Testis (tissue), 3 donors: ENCODE data around the gene TNNI3K. TPM values are rescaled to one million over a fixed set of nuclear protein-coding genes. Genes with fewer than 3 reads are reported as not detected.

Source experiments
- DNase-seq: peaks from one replicate; pipeline ENCODE4 v3.0.0-alpha.2; 2019
- H3K27ac ChIP-seq, 2 donors: fragments of 200-600 bp; sonication (generic); one replicate each; pipeline ENCODE4 v1.5.1; 2019
- H3K27me3 ChIP-seq: fragments of 200-600 bp; sonication (generic); one replicate; pipeline ENCODE4 v1.5.1; 2019
- H3K36me3 ChIP-seq: fragments of 200-600 bp; sonication (generic); one replicate; pipeline ENCODE4 v1.5.1; 2017; ENCODE audit warnings: low read depth; ENCODE audit errors: missing control alignments
- H3K4me1 ChIP-seq: fragments of 200-600 bp; sonication (generic); one replicate; pipeline ENCODE4 v1.5.1; 2019
- H3K4me3 ChIP-seq, 2 donors: fragments of 200-600 bp; sonication (generic); one replicate each; pipeline ENCODE4 v1.5.1; 2017 to 2019
- H3K9me3 ChIP-seq: fragments of 200-600 bp; sonication (generic); one replicate; pipeline ENCODE4 v1.5.1; 2017
- CTCF ChIP-seq, 3 experiments: fragments of 450-650 bp in 2 of 3; fragments of 200-600 bp in 1 of 3; sonication (generic) in 1 of 3; IDR thresholded peaks; one replicate each; pipeline ENCODE4 v1.5.1; 2016 to 2019; ENCODE audit warnings: antibody characterized with exemption in 3 of 3, mild to moderate bottlenecking in 2 of 3, moderate library complexity in 1 of 3
- POLR2A ChIP-seq: fragments of 450-650 bp; IDR thresholded peaks from one replicate; pipeline ENCODE4 v1.6.1; 2017; ENCODE audit warnings: antibody characterized with exemption, mild to moderate bottlenecking, moderate library complexity
- WGBS, 2 donors: methylation state at CpG; one replicate each; pipeline ENCODE4 v1.1.5; 2018; 5-methylcytosine and 5-hydroxymethylcytosine counted together
- intact Hi-C: fragments of 100-400 bp; cut with DNase I; formaldehyde crosslinking; loops from one replicate; pipeline ENCODE4 v1.15.1; 2023; ENCODE audit warnings: low total_unique reads
- polyA plus RNA-seq: library from polyadenylated mRNA; stranded (reverse); fragments of 350-450 nt; fragmentation: Illumina TruSeq; extraction: RNeasy Lipid Tissue Mini Kit (QIAGEN cat#74804); gene quantifications from one replicate; pipeline ENCODE4 v1.2.3, GENCODE V29; 2014; ENCODE audit warnings: low read depth, low replicate concordance; ENCODE audit not compliant: insufficient read depth
- total RNA-seq, 2 donors: library from RNA; depleted of rRNA; stranded (reverse); fragments of >200 nt; gene quantifications; one replicate each; pipeline ENCODE4 v1.2.3, GENCODE V29; 2016

Gene TNNI3K
- total and polyA plus RNA-seq, 3 donors from 2014 or later = 6.4 to 6.8 (median 6.5) TPM

DNA sequence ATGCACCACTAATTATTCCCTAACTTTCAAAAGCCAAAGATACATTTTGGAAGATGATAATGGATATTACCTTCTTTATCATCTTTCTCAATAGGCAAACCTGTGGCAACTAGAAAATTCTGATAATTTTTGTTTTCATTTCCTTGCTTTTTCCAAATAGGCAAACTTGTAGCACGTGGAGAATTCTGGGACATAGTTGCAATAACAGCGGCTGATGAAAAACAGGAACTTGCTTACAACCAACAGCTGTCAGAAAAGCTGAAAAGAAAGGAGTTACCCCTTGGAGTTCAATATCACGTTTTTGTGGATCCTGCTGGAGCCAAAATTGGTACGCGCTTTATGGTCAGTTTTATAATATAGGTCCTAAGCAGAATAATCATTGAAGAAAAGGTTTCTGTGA, 35.7 kb upstream of the TNNI3K start:
- Histone ChIP-seq H3K27ac (no peak overlapping the region), H3K9me3 (no peaks in the 10 kb centered on the region), H3K36me3 (no peaks in the 10 kb centered on the region), H3K4me3 (no peak overlapping the region), H3K4me1 (no peaks in the 10 kb centered on the region), H3K27me3 (no peaks in the 10 kb centered on the region)
- WGBS, 2 donors = 64 to 69% methylated on average over 5 of the region's 5 CpGs
- intact Hi-C loops = no loop called here
- TF ChIP-seq CTCF (IDR thresholded peaks at IDR 0.05) (no peak), POLR2A (no peak)
- DNase-seq = no peak

DNA sequence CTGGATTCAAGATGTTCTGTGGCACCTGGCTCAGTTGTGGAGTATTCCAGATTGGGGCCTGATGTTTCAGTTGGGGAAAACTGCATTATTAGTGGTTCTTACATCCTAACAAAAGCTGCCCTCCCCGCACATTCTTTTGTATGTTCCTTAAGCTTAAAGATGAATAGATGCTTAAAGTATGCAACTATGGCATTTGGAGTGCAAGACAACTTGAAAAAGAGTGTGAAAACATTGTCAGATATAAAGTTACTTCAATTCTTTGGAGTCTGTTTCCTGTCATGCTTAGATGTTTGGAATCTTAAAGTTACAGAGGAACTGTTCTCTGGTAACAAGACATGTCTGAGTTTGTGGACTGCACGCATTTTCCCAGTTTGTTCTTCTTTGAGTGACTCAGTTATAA, 29.9 kb upstream of the TNNI3K start:
- no peaks in the 10 kb centered on the region for H3K4me1 ChIP-seq
- 88 to 91% methylated on average over 2 of the region's 2 CpGs for WGBS, 2 donors
- no peak overlapping the region for H3K4me3 ChIP-seq
- H3K36me3 ChIP-seq = no peaks in the 10 kb centered on the region
- H3K9me3 ChIP-seq = no peaks in the 10 kb centered on the region
- H3K27ac ChIP-seq = no peak overlapping the region
- no peak for DNase-seq
- intact Hi-C loops = no loop called here
- H3K27me3 ChIP-seq = no peaks in the 10 kb centered on the region
- TF ChIP-seq POLR2A (no peak), CTCF (IDR thresholded peaks at IDR 0.05) (no peak)

DNA sequence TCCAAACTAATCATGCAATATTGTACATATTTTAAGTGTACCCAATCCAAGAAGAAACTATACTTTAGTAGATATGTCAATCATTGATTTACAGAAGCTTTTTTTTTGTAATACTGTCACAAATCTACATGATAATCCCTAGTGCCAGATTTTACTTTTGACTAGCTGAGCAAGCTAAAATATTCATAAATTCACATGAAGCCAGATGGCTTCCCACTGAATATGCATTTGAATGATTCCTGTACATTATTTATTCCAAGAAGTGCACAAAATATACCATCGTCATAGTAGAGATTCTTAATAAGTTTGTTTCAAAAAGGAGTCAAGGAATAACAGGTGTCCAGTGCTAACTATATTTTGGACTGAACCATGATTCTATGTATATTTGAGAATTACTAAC, 20.0 kb upstream of the TNNI3K start:
- Histone ChIP-seq H3K4me1 (no peaks in the 10 kb centered on the region), H3K4me3 (no peak overlapping the region), H3K27me3 (no peaks in the 10 kb centered on the region), H3K36me3 (no peaks in the 10 kb centered on the region), H3K9me3 (no peaks in the 10 kb centered on the region), H3K27ac (no peak overlapping the region)
- no peak for TF ChIP-seq POLR2A
- TF ChIP-seq CTCF (IDR thresholded peaks at IDR 0.05) = no peak
- intact Hi-C loops = no loop called here
- WGBS, 2 donors = 90 to 94% methylated on average over 1 of the region's 1 CpG
- DNase-seq = no peak

GRCh38 chr1:74222701-74223100, 12.5 kb upstream of the TNNI3K start:
- Histone ChIP-seq H3K9me3 (no peaks in the 10 kb centered on the region), H3K4me3 (no peak overlapping the region), H3K4me1 (no peaks in the 10 kb centered on the region), H3K27ac (no peak overlapping the region), H3K36me3 (no peaks in the 10 kb centered on the region), H3K27me3 (no peaks in the 10 kb centered on the region)
- DNase-seq = no peak
- TF ChIP-seq POLR2A = no peak
- no peak for TF ChIP-seq CTCF (IDR thresholded peaks at IDR 0.05)
- 95 to 98% methylated on average over 5 of the region's 5 CpGs for WGBS, 2 donors
- intact Hi-C loops = no loop called here

- H3K4me3 ChIP-seq = no peak overlapping the region
- 87% methylated on average over 3 of the region's 3 CpGs for WGBS, 2 donors
- no peaks in the 10 kb centered on the region for H3K9me3 ChIP-seq
- no peak for DNase-seq
- H3K27ac ChIP-seq = no peak overlapping the region
- no peaks in the 10 kb centered on the region for H3K36me3 ChIP-seq
- no peaks in the 10 kb centered on the region for H3K27me3 ChIP-seq
- H3K4me1 ChIP-seq = no peaks in the 10 kb centered on the region
- intact Hi-C loops = no loop called here
- TF ChIP-seq POLR2A (no peak), CTCF (IDR thresholded peaks at IDR 0.05) (no peak)
Measured at GRCh38 chr1:74223453-74223852, 11.7 kb upstream of the TNNI3K start.
